SK-N-SH treated with all-trans-retinoic acid at 6 μM for 48 hours (cell line): ENCODE data around the gene LY86.

Experiments used
- ATAC-seq: fragments of 200-7000 bp; cut with Tn5 transposase; 3 replicates; pipeline ENCODE4 v1.9.1; 2020; ENCODE audit warnings: mild to moderate bottlenecking, moderate library complexity
- ARNTL ChIP-seq: fragments of 450-650 bp; formaldehyde crosslinking; IDR thresholded peaks from 2 replicates; pipeline ENCODE4 v1.5.0; 2020; ENCODE audit warnings: low read depth, mild to moderate bottlenecking, moderate library complexity, borderline replicate concordance
- CREB5 ChIP-seq: fragments of 250-450 bp; sonication (Bioruptor Pico); IDR thresholded peaks from 2 replicates; pipeline ENCODE4 v1.5.1; 2020; ENCODE audit warnings: low read depth, mild to moderate bottlenecking, moderate library complexity
- CSDC2 ChIP-seq: fragments of 250-450 bp; sonication (Bioruptor Pico); IDR thresholded peaks from 2 replicates; pipeline ENCODE4 v1.5.0; 2020; ENCODE audit warnings: mild to moderate bottlenecking, moderate library complexity
- ESRRG ChIP-seq: fragments of 250-450 bp; sonication (Bioruptor Pico); IDR thresholded peaks from 2 replicates; pipeline ENCODE4 v1.6.1; 2021; ENCODE audit warnings: mild to moderate bottlenecking
- GLIS3 ChIP-seq: fragments of 250-450 bp; sonication (Bioruptor Pico); IDR thresholded peaks from 2 replicates; pipeline ENCODE4 v1.5.0; 2020; ENCODE audit warnings: mild to moderate bottlenecking, moderate library complexity
- ISL1 ChIP-seq: fragments of 250-450 bp; sonication (Bioruptor Pico); IDR thresholded peaks from 2 replicates; pipeline ENCODE4 v2.1.2; 2022; ENCODE audit warnings: mild to moderate bottlenecking, moderate library complexity
- PATZ1 ChIP-seq: fragments of 250-450 bp; sonication (Bioruptor Pico); IDR thresholded peaks from 2 replicates; pipeline ENCODE4 v1.8.0; 2020; ENCODE audit warnings: mild to moderate bottlenecking, moderate library complexity, borderline replicate concordance
- POU6F1 ChIP-seq: fragments of 250-450 bp; sonication (Bioruptor Pico); IDR thresholded peaks from 2 replicates; pipeline ENCODE4 v1.8.0; 2021; ENCODE audit warnings: low read depth, mild to moderate bottlenecking, moderate library complexity, borderline replicate concordance
- TCF4 ChIP-seq: fragments of 250-450 bp; sonication (Bioruptor Pico); IDR thresholded peaks from 2 replicates; pipeline ENCODE4 v1.8.0; 2021; ENCODE audit warnings: mild to moderate bottlenecking, moderate library complexity, borderline replicate concordance
- TOX ChIP-seq: fragments of 250-450 bp; sonication (Bioruptor Pico); IDR thresholded peaks from 2 replicates; pipeline ENCODE4 v1.8.0; 2021; ENCODE audit warnings: mild to moderate bottlenecking, moderate library complexity, borderline replicate concordance
- TSHZ2 ChIP-seq: fragments of 250-450 bp; sonication (Bioruptor Pico); IDR thresholded peaks from 2 replicates; pipeline ENCODE4 v1.5.0; 2020; ENCODE audit warnings: mild to moderate bottlenecking, moderate library complexity
- ZFP30 ChIP-seq: fragments of 450-650 bp; formaldehyde crosslinking; IDR thresholded peaks from 2 replicates; pipeline ENCODE4 v1.5.0; 2022; ENCODE audit warnings: mild to moderate bottlenecking, moderate library complexity
- ZNF70 ChIP-seq: fragments of 450-650 bp; formaldehyde crosslinking; IDR thresholded peaks from 2 replicates; pipeline ENCODE4 v1.5.0; 2020; ENCODE audit warnings: mild to moderate bottlenecking, moderate library complexity
- ZNF8 ChIP-seq: fragments of 450-650 bp; formaldehyde crosslinking; IDR thresholded peaks from 2 replicates; pipeline ENCODE4 v1.5.0; 2020; ENCODE audit warnings: mild to moderate bottlenecking, moderate library complexity

The LY86 gene

GRCh38 chr6:6545616-6546317 is 42.8 kb upstream of the LY86 start:
- TF ChIP-seq ESRRG (CRISPR knock-in tag) (no peak), CREB5 (no peak), CSDC2 (CRISPR knock-in tag) (no peak)
- ATAC-seq: no peak; the same call in 2 of the 3 replicates

GRCh38 chr6:6546318-6547109 is 42.0 kb upstream of the LY86 start:
- ATAC-seq: peak; percentile 74
- TF ChIP-seq TSHZ2 (CRISPR knock-in tag) (no peak), ZNF8 (CRISPR knock-in tag) (no peak), TCF4 (CRISPR knock-in tag) (no peak), ISL1 (CRISPR knock-in tag) (no peak), CREB5 (no peak), GLIS3 (CRISPR knock-in tag) (no peak), ZNF70 (CRISPR knock-in tag) (no peak), TOX (no peak), ZFP30 (CRISPR knock-in tag) (no peak), POU6F1 (CRISPR knock-in tag) (no peak), ARNTL (CRISPR knock-in tag) (no peak), CSDC2 (CRISPR knock-in tag) (no peak)

- peak; percentile 99 for ATAC-seq
Observed at GRCh38 chr6:6547110-6547879, 41.2 kb upstream of the LY86 start.

More at GRCh38 chr6:6547110-6547879, 41.2 kb upstream of the LY86 start:
- no peak for TF ChIP-seq CSDC2 (CRISPR knock-in tag)
- TF ChIP-seq PATZ1 (CRISPR knock-in tag): no peak
